Measurements from ENCODE around the gene KCNF1.

DNA sequence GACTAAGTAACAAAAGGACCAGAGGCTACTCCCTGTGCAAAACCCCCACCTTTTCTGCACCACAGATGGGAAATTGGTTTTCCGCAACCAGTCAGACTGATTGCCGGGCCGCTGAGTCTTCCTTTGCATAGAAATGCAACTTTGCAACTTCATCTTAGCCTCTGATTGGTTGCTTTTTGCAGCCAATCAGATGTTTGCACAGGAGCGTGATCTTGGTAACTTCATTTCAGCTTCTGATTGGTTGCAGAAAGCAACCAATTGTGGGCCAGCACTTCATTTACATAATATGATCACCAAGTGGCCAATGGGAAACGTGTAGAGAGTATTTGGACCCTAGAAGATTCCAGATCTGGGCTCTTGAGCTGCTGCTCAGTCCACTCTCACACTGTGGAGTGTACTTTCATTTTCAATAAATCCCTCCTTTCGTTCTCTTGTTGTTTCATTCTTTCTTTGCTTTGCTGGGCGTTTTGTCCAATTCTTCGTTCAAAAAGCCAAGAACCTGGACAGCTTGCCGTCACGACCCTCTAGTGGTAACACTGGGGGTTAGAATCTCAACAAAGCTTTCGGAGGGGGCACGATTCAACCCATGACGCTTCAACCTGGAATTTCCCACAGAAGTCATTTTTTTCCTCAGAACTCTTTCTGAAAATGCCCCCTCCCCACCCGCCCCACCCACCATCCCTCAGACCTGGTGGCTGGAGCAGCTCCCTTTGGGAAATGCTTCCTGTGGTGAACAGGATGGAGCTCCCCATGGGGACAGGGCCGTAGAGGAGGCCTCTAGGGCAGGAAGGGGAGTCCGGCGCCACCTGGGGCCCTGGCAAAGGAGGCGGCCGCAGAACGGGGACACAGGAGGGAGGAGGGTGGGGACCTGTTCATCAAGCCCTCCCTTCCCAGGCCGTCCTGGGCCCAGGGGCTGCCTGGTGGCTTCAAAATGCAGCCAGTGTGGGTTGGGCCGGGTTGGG, 31.8 kb upstream of the KCNF1 start:
- TF ChIP-seq, protein P1, sequence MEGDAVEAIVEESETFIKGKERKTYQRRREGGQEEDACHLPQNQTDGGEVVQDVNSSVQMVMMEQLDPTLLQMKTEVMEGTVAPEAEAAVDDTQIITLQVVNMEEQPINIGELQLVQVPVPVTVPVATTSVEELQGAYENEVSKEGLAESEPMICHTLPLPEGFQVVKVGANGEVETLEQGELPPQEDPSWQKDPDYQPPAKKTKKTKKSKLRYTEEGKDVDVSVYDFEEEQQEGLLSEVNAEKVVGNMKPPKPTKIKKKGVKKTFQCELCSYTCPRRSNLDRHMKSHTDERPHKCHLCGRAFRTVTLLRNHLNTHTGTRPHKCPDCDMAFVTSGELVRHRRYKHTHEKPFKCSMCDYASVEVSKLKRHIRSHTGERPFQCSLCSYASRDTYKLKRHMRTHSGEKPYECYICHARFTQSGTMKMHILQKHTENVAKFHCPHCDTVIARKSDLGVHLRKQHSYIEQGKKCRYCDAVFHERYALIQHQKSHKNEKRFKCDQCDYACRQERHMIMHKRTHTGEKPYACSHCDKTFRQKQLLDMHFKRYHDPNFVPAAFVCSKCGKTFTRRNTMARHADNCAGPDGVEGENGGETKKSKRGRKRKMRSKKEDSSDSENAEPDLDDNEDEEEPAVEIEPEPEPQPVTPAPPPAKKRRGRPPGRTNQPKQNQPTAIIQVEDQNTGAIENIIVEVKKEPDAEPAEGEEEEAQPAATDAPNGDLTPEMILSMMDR (IDR thresholded peaks at IDR 0.05; ENCODE audit: low read depth, low read length) = peak; percentile 1
- TF ChIP-seq, protein P2, sequence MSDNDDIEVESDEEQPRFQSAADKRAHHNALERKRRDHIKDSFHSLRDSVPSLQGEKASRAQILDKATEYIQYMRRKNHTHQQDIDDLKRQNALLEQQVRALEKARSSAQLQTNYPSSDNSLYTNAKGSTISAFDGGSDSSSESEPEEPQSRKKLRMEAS (IDR thresholded peaks at IDR 0.05; ENCODE audit: low read depth, low read length) = no peak
- TF ChIP-seq POLR2A (IDR thresholded peaks at IDR 0.05; ENCODE audit: extremely low read depth, insufficient read length) (no peak), MYC (IDR thresholded peaks at IDR 0.05; ENCODE audit: low read depth, low read length) (no peak)

All from NB4 (cell line).